ENCODE measurements around the gene TOP1.

TOP1 gene

GRCh38 chr20:41170386-41171105 is 141.9 kb downstream of the TOP1 start:
- no peak for DNase-seq

- DNase-seq, result no peak
Measured at GRCh38 chr20:41171736-41172295, 143.2 kb downstream of the TOP1 start.

GRCh38 chr20:41172296-41173140 is 143.9 kb downstream of the TOP1 start:
- DNase-seq, result no peak

- peak; percentile 60 for DNase-seq
Measured at GRCh38 chr20:41173161-41173721, 144.6 kb downstream of the TOP1 start.

GRCh38 chr20:41173791-41174341 is 145.2 kb downstream of the TOP1 start:
- DNase-seq, result no peak

All from effector CD8-positive, alpha-beta T cell (primary cell).